Naive B cell (primary cell): ENCODE measurements around the gene FOXO1. TPM values are rescaled to one million over a fixed set of nuclear protein-coding genes. Genes with fewer than 3 reads are reported as not detected.
A peak's percentile ranks its signal among the peaks of the same experiment; 100 is the strongest.

Experiments used
- ATAC-seq, 2 donors: fragments of 150-1000 bp; cut with Tn5 transposase; 2 replicates each; pipeline ENCODE4 v1.10.0; 2021; ENCODE audit warnings: low read depth in 2 of 2, mild to moderate bottlenecking in 2 of 2, moderate library complexity in 2 of 2
- DNase-seq: peaks from one replicate; pipeline ENCODE4 v3.0.0; 2022
- H3K27ac Mint-ChIP-seq, 6 donors: one replicate each; pipeline ENCODE4 v1.8.0; 2020 to 2022; ENCODE audit warnings: mild to moderate bottlenecking in 6 of 6, mixed read lengths in 6 of 6, moderate library complexity in 5 of 6, inconsistent platforms in 2 of 6
- H3K27me3 Mint-ChIP-seq, 3 donors: one replicate each; pipeline ENCODE4 v1.8.0; 2021 to 2022; ENCODE audit warnings: mixed read lengths in 3 of 3, mild to moderate bottlenecking in 1 of 3
- H3K36me3 Mint-ChIP-seq, 2 donors: one replicate each; pipeline ENCODE4 v1.8.0; 2020 to 2022; ENCODE audit warnings: mixed read lengths in 2 of 2, inconsistent platforms in 1 of 2, mild to moderate bottlenecking in 1 of 2
- H3K4me1 Mint-ChIP-seq, 3 donors: one replicate each; pipeline ENCODE4 v1.8.0; 2020 to 2022; ENCODE audit warnings: mixed read lengths in 3 of 3, inconsistent platforms in 1 of 3, mild to moderate bottlenecking in 1 of 3, moderate library complexity in 1 of 3
- H3K4me3 Mint-ChIP-seq, 8 donors: one replicate each; pipeline ENCODE4 v1.8.0; 2020 to 2022; ENCODE audit warnings: mild to moderate bottlenecking in 8 of 8, mixed read lengths in 8 of 8, moderate library complexity in 8 of 8, inconsistent platforms in 2 of 8
- H3K9me3 Mint-ChIP-seq, 7 donors: one replicate each; pipeline ENCODE4 v1.8.0; 2020 to 2022; ENCODE audit warnings: mixed read lengths in 7 of 7, mild to moderate bottlenecking in 5 of 7, inconsistent platforms in 2 of 7, moderate library complexity in 1 of 7
- polyA plus RNA-seq, 6 donors: library from polyadenylated mRNA; unstranded; fragments of 300-500 nt; fragmentation: Illumina TruSeq; gene quantifications; one replicate each; pipeline ENCODE4 v1.2.3, GENCODE V29; 2021; ENCODE audit warnings: low read depth in 6 of 6

The FOXO1 gene
- polyA plus RNA-seq, 6 donors from 2014 or later, result 70.3 to 174 (median 117) TPM

- Mint-ChIP-seq H3K27ac (peak overlapping the region; percentile 89 to 97 (median 96)), H3K4me3 (peak overlapping the region; percentile 66 to 91 (median 84)), H3K4me1 (peaks cover 88 to 99% (median 97%) of the 10 kb centered on the region in 3 donors), H3K27me3 (no peaks in the 10 kb centered on the region), H3K9me3 (peaks cover 0 to 2% (median 0%) of the 10 kb centered on the region in 7 donors), H3K36me3 (no peaks in the 10 kb centered on the region)
- ATAC-seq (peak; percentile 85 to 88), DNase-seq (peak; percentile 77)
Measured at GRCh38 chr13:40589285-40590109, 76.9 kb downstream of the FOXO1 start.

GRCh38 chr13:40588101-40588500 is 78.3 kb downstream of the FOXO1 start:
- Mint-ChIP-seq H3K9me3 (peaks cover 0 to 9% (median 8%) of the 10 kb centered on the region in 7 donors), H3K4me1 (peaks cover 84 to 97% (median 96%) of the 10 kb centered on the region in 3 donors)

DNA sequence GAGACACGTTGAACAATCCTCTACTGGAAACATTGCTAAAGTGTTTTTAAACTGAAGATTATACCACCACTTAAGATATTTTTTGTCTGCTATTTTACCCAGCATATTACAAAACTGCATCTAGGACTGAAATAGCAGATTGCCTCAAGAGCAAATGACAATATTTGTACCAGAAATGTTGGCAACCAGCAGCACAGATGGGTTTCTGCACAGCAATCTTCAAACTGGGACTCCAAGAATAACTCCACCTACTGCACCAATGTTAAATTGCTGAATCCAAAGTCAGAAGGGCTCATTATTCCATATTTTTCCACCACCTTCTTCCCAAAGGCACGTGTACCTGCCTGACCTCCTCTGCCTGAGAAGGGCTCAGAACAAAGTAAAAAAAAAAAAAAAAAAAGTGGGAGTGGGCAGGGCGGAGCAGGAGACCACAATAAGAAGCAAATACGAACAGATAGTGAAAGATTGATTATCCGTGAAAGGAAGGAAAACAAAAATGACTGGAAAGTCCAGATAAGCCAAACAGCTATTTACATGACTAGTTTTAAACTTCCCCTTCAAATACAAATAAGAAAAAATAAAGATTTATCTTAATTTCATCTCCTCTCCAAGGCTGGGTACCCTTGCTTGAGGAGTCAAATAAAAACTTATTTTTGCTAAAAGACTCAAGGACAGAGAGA is 79.4 kb downstream of the FOXO1 start:
- H3K36me3 Mint-ChIP-seq, result peaks cover 10 to 16% of the 10 kb centered on the region in 2 donors
- H3K27me3 Mint-ChIP-seq, result no peaks in the 10 kb centered on the region
- peaks cover 83 to 97% (median 93%) of the 10 kb centered on the region in 3 donors for H3K4me1 Mint-ChIP-seq
- peak overlapping the region; percentile 48 to 89 (median 74) for H3K4me3 Mint-ChIP-seq
- no peak for DNase-seq
- no peak for ATAC-seq
- peaks cover 0 to 17% (median 9%) of the 10 kb centered on the region in 7 donors for H3K9me3 Mint-ChIP-seq
- peak overlapping the region; percentile 58 to 97 (median 90) for H3K27ac Mint-ChIP-seq

More at GRCh38 chr13:40588101-40588500, 78.3 kb downstream of the FOXO1 start:
- DNase-seq (no peak), ATAC-seq (no peak)
- Mint-ChIP-seq H3K4me3 (peak overlapping the region in 7 of 8 donors; percentile 50 to 89 (median 77)), H3K36me3 (peaks cover 8 to 9% of the 10 kb centered on the region in 2 donors), H3K27me3 (no peaks in the 10 kb centered on the region), H3K27ac (peak overlapping the region in 5 of 6 donors; percentile 8 to 97 (median 89))

GRCh38 chr13:40585911-40586471 is 80.5 kb downstream of the FOXO1 start:
- Mint-ChIP-seq H3K36me3 (peaks cover 10 to 16% of the 10 kb centered on the region in 2 donors), H3K27me3 (no peaks in the 10 kb centered on the region), H3K27ac (peak overlapping the region; percentile 5 to 89 (median 74)), H3K4me1 (peaks cover 82 to 97% (median 93%) of the 10 kb centered on the region in 3 donors), H3K4me3 (peak overlapping the region in 6 of 8 donors; percentile 15 to 89 (median 76)), H3K9me3 (peaks cover 0 to 17% (median 9%) of the 10 kb centered on the region in 7 donors)
- ATAC-seq (no peak), DNase-seq (no peak)

DNA sequence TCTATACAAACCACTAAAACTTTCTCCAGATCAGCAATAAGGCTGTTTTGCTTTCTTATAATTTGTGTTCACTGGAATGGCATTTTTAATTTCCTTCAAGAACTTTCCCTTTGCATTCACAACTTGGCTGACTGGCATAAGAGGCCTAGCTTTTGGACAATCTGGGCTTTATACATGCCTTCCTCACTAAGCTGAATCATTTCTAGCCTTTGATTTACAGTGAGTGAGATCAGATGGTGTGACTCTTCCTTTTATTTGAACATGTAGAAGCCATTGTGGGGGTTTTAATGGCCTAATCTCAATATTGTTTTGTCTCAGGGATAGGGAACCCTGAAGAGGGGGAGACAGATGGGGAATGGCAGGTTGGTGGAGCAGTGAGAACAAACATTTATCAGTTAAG is 82.7 kb downstream of the FOXO1 start:
- Mint-ChIP-seq H3K27me3 (no peaks in the 10 kb centered on the region), H3K4me3 (peak overlapping the region in 7 of 8 donors; percentile 26 to 78 (median 41)), H3K36me3 (peaks cover 10 to 16% of the 10 kb centered on the region in 2 donors), H3K9me3 (peaks cover 0 to 17% (median 9%) of the 10 kb centered on the region in 7 donors), H3K4me1 (peaks cover 83 to 97% (median 93%) of the 10 kb centered on the region in 3 donors), H3K27ac (peak overlapping the region; percentile 74 to 92 (median 88))
- no peak for ATAC-seq
- no peak for DNase-seq

GRCh38 chr13:40582531-40582930 is 83.9 kb downstream of the FOXO1 start:
- H3K36me3 Mint-ChIP-seq, result peaks cover 10 to 16% of the 10 kb centered on the region in 2 donors
- no peak for ATAC-seq
- H3K4me1 Mint-ChIP-seq, result peaks cover 85 to 97% (median 93%) of the 10 kb centered on the region in 3 donors
- peak overlapping the region in 7 of 8 donors; percentile 46 to 81 (median 63) for H3K4me3 Mint-ChIP-seq
- H3K27ac Mint-ChIP-seq, result peak overlapping the region; percentile 61 to 98 (median 76)
- H3K9me3 Mint-ChIP-seq, result peaks cover 0 to 17% (median 9%) of the 10 kb centered on the region in 7 donors
- no peak for DNase-seq
- no peaks in the 10 kb centered on the region for H3K27me3 Mint-ChIP-seq

DNA sequence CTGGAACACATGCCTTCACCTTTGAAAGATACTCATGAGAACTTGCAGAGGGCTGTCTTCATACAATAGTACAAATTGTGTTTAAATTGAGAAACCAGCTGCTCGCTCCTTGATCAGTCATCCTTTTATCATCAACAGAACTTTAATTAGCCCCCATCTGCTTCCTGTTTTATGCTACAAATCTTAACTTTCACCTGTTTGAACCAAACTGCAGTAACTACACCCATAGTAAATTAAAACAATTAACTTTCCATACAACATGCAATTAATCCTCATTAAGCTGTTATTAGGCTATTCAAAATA is 85.2 kb downstream of the FOXO1 start:
- DNase-seq, result peak; percentile 65
- peaks cover 0 to 17% (median 9%) of the 10 kb centered on the region in 7 donors for H3K9me3 Mint-ChIP-seq
- no peaks in the 10 kb centered on the region for H3K27me3 Mint-ChIP-seq
- H3K36me3 Mint-ChIP-seq, result peaks cover 10 to 16% of the 10 kb centered on the region in 2 donors
- H3K27ac Mint-ChIP-seq, result peak overlapping the region; percentile 68 to 97 (median 88)
- peak; percentile 83 to 86 for ATAC-seq
- peak overlapping the region; percentile 54 to 87 (median 72) for H3K4me3 Mint-ChIP-seq
- H3K4me1 Mint-ChIP-seq, result peaks cover 86 to 96% (median 93%) of the 10 kb centered on the region in 3 donors

- peak; percentile 34 to 37 for ATAC-seq
- Mint-ChIP-seq H3K27me3 (no peaks in the 10 kb centered on the region), H3K4me3 (peak overlapping the region; percentile 24 to 81 (median 68)), H3K36me3 (peaks cover 14 to 16% of the 10 kb centered on the region in 2 donors), H3K27ac (peak overlapping the region; percentile 68 to 97 (median 88)), H3K9me3 (peaks cover 0 to 17% (median 9%) of the 10 kb centered on the region in 7 donors), H3K4me1 (peaks cover 88 to 96% (median 93%) of the 10 kb centered on the region in 3 donors)
- DNase-seq, result no peak
Measured at GRCh38 chr13:40580566-40581276, 85.7 kb downstream of the FOXO1 start.

GRCh38 chr13:40579535-40579934 is 86.9 kb downstream of the FOXO1 start:
- no peak for ATAC-seq
- H3K27ac Mint-ChIP-seq, result peak overlapping the region; percentile 79 to 96 (median 90)
- H3K4me1 Mint-ChIP-seq, result peaks cover 86 to 96% (median 95%) of the 10 kb centered on the region in 3 donors
- peak overlapping the region; percentile 8 to 84 (median 74) for H3K4me3 Mint-ChIP-seq
- H3K36me3 Mint-ChIP-seq, result peaks cover 14 to 16% of the 10 kb centered on the region in 2 donors
- no peak for DNase-seq
- no peaks in the 10 kb centered on the region for H3K27me3 Mint-ChIP-seq
- H3K9me3 Mint-ChIP-seq, result peaks cover 0 to 17% (median 9%) of the 10 kb centered on the region in 7 donors

DNA sequence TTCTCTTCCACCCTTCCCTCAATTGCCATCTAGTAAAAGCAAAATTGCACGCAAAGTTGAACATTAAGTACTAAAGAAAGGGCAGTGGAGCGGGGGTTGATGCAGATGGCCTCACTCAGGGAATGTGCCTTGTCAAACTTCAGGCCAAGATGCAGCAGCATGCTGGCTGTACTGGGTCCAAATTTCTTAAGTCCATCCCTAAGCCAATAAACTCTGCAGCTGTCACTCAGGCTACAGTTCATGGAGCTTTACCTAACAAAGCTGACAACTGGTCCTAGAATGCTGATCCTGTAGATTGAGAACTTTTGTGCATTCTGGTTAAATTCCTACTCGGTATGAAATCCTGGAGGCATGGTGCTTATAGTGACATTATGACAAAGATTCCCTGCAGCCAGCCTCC is 88.4 kb downstream of the FOXO1 start:
- peak overlapping the region; percentile 74 to 96 (median 84) for H3K27ac Mint-ChIP-seq
- DNase-seq, result no peak
- H3K27me3 Mint-ChIP-seq, result no peaks in the 10 kb centered on the region
- H3K9me3 Mint-ChIP-seq, result peaks cover 0 to 8% (median 2%) of the 10 kb centered on the region in 7 donors
- H3K4me1 Mint-ChIP-seq, result peaks cover 86 to 99% (median 97%) of the 10 kb centered on the region in 3 donors
- peak overlapping the region; percentile 41 to 84 (median 76) for H3K4me3 Mint-ChIP-seq
- H3K36me3 Mint-ChIP-seq, result peaks cover 5 to 8% of the 10 kb centered on the region in 2 donors
- ATAC-seq, result no peak

- Mint-ChIP-seq H3K4me3 (peak overlapping the region in 7 of 8 donors; percentile 9 to 85 (median 61)), H3K36me3 (peaks cover 0 to 10% of the 10 kb centered on the region in 2 donors), H3K4me1 (peaks cover 84 to 97% (median 94%) of the 10 kb centered on the region in 3 donors), H3K9me3 (no peaks in the 10 kb centered on the region), H3K27ac (peak overlapping the region; percentile 21 to 89 (median 68)), H3K27me3 (no peaks in the 10 kb centered on the region)
- ATAC-seq (no peak), DNase-seq (no peak)
Measured at GRCh38 chr13:40576369-40576768, 90.1 kb downstream of the FOXO1 start.

DNA sequence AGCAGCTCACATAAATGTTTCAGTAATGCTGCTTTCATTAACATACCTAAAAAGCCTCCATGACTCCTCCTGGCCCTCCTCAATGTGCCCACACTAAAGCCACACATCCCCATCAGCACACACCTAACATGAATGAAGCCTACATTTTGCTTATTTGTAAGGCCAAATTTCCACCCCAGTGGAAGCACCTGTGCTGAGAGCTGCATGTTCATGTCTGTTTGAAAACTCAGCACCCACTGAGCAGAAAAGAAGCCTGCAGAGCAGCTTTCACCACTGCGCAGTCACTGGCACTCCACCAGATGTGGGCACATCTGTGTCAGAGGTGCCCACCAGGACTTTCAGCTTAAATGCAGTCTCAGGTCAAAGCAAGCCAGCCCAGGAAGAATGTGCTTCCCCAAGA is 93.5 kb downstream of the FOXO1 start:
- H3K4me3 Mint-ChIP-seq, result peak overlapping the region in 7 of 8 donors; percentile 36 to 85 (median 65)
- DNase-seq, result no peak
- H3K9me3 Mint-ChIP-seq, result no peaks in the 10 kb centered on the region
- H3K27ac Mint-ChIP-seq, result peak overlapping the region; percentile 54 to 92 (median 71)
- ATAC-seq, result peak in 1 of 2 donors; percentile 8
- H3K36me3 Mint-ChIP-seq, result peaks cover 0 to 14% of the 10 kb centered on the region in 2 donors
- H3K4me1 Mint-ChIP-seq, result peaks cover 82 to 96% (median 88%) of the 10 kb centered on the region in 3 donors
- H3K27me3 Mint-ChIP-seq, result no peaks in the 10 kb centered on the region
